ENCODE results near the gene EIF5AL1.

DNA sequence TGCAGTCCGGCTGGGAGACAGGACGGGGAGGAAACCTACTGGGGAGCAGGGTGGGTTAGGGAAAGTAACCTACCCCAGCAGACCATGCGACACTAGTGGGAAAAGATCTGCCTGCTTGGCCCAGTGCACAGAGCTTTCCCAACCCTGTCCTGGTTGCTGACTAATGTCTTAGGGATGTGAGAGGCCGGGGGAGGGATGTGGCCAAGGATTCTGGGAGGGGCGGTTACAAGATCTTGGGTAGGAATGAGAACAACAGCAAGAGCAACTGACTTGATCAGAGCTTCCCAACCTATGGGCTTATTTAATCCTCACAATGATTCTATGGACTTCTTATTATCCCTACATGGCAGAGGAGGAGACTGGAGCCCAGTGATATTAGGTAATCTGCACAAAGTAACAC is 24.0 kb upstream of the EIF5AL1 start:
- TF ChIP-seq, protein P1, sequence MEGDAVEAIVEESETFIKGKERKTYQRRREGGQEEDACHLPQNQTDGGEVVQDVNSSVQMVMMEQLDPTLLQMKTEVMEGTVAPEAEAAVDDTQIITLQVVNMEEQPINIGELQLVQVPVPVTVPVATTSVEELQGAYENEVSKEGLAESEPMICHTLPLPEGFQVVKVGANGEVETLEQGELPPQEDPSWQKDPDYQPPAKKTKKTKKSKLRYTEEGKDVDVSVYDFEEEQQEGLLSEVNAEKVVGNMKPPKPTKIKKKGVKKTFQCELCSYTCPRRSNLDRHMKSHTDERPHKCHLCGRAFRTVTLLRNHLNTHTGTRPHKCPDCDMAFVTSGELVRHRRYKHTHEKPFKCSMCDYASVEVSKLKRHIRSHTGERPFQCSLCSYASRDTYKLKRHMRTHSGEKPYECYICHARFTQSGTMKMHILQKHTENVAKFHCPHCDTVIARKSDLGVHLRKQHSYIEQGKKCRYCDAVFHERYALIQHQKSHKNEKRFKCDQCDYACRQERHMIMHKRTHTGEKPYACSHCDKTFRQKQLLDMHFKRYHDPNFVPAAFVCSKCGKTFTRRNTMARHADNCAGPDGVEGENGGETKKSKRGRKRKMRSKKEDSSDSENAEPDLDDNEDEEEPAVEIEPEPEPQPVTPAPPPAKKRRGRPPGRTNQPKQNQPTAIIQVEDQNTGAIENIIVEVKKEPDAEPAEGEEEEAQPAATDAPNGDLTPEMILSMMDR (IDR thresholded peaks at IDR 0.05), result no peak
- no peak for TF ChIP-seq POLR2A (IDR thresholded peaks at IDR 0.05)
